Right ventricle myocardium inferior (tissue), 1 donor: ENCODE data around the gene STON2. TPM values are rescaled to one million over a fixed set of nuclear protein-coding genes. Genes with fewer than 3 reads are reported as not detected.
A peak's percentile ranks its signal among the peaks of the same experiment; 100 is the strongest.

Source experiments
- ATAC-seq: fragments of 200-7000 bp; cut with Tn5 transposase; one replicate; pipeline ENCODE4 v1.9.1; 2020; ENCODE audit warnings: mild to moderate bottlenecking, moderate library complexity
- DNase-seq: peaks from one replicate; pipeline ENCODE4 v3.0.0; 2021; ENCODE audit errors: missing footprints
- intact Hi-C: fragments of 100-400 bp; cut with DNase I; formaldehyde crosslinking; loops from one replicate; pipeline ENCODE4 v1.11.0; 2022
- total RNA-seq: library from RNA; stranded (reverse); fragmentation: NEBNext Ultra II Directional; extraction: Animal tissue kit (Norgen Biotek cat#: 25700); gene quantifications from one replicate; pipeline ENCODE4 v1.2.1, GENCODE V29; 2021
- donor health status: DM: no; HTN: yes; CAD: no; lungs with severe emphysema.

Gene STON2
- total RNA-seq, 1 donor from 2014 or later = 12.8 TPM

DNA sequence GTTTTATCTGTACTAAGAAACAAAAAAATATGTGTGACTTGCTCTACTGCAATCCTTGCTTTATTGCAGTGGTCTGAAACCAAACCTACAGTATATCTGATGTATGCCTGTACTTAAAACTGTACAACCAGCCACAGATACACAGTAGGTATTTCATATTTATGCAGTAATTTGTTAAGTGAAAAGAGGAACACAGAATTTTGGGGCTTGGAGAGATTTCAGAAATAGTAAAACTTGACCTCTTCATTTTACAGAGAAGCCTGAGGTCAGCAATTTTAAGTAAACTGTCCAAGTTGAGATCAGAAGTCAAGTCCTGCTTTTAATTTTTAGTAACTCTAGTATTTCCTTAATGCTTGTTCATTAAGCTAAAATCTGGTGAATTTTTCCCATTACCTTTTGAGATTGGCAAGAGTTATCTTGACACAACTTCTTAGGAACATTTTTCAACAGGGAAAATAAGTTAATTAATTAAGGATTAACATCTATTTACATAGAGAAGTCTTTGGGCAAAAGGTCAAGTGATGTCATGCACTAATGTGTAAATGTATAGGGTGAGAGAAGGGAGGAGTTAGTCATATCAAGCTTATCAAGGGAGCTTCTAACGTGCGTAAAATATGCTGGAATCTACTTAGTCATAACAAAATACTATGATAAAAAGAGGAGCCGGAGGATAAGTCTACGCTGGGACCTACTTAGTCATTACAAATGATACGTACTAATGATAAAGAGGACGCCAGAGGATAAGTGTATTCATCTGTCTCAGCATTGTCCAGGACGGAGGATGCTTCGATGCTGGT lies 113.4 kb downstream of the STON2 start:
- intact Hi-C loops = no loop called here
- no peak for ATAC-seq
- DNase-seq = no peak

DNA sequence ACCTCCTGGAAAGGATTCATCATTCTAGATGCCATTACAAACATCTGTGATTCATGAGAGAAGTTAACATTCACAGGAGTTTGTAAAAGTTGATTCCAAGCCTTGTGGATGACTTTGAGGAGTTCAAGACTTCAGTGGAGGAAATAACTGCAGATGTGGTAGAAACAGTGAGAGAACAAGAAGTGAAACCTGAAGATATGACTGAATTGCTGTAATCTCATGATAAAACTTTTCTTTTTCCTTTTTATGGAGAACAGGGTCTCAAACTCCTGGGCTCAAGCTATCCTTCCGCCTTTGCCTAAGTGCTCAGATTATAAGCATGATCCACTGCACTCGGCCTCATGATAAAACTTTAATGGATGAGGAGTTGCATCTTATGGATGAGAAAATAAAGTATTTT lies 114.9 kb downstream of the STON2 start:
- ATAC-seq (no peak), DNase-seq (no peak)
- intact Hi-C loops = no loop called here

DNA sequence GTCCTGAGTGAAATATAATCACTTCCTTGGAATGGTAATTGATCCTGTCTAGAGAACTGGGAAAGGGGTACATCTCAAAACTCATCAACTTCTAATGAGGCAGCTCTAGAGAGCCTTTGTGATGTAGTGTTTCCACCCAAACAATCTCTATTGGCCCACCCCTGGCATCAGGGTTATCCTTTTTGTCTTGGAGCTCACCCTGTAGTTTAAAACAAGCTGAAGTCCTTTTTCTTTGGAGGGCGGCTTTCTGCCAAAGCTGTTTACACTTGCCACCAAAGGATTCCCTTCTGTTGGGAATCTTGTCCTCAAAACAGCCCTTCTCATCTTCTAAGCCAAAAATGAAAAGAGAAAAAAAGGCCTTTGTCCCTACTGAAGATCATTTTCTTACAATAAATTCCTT lies 118.8 kb downstream of the STON2 start:
- ATAC-seq (no peak), DNase-seq (no peak)
- intact Hi-C loops = no loop called here

- intact Hi-C loops = no loop called here
- ATAC-seq = no peak
- no peak for DNase-seq
These were observed 119.9 kb downstream of the STON2 start for GRCh38 chr14:81280136-81280791.

GRCh38 chr14:81277096-81277495 lies 123.0 kb downstream of the STON2 start:
- DNase-seq (no peak), ATAC-seq (no peak)
- intact Hi-C loops = no loop called here

DNA sequence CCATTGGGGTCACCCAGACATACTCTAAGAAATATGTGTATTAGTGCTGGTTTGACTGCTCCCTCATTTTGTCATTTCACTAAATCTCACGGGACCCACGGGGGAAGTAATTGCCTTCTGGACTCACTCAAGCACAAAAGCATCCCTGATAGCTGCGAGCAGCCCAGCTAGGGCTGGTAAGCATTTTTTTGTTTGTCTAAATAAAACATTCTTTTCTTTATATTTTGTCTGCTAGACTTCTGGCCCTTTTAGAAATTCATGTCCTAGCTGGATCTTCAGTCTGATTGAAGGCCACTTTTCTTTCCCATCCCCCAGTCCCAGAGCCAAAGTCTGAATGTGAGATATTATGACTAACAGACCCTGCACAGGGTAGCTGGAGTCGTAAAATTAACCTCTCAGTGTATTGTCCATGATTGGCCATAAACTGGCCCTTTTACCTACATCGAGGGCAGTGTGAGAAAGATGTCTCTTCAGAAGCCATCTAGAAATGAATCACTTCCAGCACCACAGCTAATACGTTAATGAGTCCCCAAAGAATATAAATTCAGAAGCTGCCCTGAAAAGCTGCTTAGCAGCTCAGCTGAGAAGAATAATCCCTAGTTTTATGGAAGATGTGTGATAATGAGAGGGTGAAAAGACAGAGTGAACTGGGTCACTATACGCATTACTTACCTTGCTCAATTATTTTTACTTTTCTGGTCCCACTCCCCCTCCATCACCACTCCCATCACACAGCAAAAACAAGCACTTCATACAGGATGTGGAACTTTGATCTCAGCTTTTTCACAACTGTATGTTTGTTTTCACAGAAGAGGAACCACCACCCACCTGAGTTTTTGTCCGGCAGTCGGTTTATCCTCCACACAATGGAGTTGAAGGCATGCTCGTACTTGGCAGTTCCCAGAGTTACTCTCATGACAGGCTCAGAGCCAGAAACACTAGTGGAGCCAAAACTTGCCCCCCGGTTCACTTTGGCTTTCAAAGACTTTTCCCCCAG lies 123.8 kb downstream of the STON2 start:
- ATAC-seq = no peak
- DNase-seq = no peak
- intact Hi-C loops = no loop called here

DNA sequence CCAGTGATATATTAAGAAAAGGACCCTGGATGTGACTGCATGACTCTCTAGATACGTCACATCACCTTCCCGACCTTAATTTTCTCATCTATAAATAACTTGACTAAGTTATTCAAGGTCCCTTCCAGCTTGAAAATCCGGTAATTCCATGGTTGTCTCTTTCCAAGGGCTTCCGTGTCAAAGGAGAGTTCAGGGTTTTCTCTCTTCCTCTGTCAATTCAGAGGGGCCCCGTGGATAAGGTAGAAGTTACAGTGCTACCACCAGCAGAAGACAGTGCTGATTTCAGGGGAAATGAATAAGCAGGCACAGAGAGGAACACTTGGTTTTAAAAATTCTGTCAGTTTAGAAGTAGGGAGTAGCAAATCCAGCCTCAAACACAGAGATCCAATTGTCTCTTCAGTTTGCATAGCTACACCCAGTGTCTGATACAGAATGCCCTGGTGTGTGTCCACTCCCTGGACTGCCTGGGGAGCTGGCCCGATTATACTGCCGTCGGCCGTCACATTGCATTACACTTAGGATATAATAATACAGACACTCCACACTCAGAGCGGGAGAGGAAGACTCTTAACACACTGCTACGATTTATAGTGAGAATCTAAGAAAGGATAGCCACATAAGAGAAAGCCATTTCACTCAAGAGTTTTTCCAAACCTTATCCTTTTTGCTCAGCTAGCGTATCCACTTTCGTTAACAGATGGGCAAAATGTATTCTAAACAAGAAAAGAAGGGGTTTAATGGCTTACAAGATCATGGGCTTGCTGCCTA lies 124.6 kb downstream of the STON2 start:
- DNase-seq (no peak), ATAC-seq (peak; percentile 91)
- intact Hi-C loops = no loop called here

DNA sequence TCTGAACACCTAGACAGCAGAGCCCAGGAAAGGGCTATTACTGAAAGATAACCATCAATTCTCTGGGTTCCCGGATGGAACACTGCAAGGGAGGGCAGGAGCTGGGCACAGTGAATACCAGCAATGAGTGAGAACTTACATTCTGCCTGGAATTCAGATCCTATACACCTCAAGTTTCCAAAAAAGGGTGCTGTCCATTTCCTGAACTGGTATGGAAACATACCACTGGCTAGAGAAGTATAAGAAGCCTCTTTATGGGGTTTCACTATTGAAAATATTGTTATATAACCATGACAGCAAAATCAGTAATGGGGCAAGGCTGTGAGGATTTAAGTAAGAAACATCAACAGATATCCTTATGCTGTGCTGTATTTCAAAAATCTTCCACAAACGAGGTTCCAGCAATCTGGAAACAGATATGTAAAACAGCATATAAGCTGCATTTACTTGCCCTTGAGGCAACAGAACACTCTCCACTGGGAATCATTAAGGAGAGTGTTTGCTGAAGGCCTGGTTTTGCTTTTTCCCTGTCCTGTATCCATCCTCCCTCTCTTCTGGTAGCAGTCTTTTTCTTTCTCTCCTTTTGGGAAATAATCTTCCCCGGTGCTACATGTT lies 126.1 kb downstream of the STON2 start:
- intact Hi-C loops = no loop called here
- DNase-seq = no peak
- ATAC-seq = no peak

GRCh38 chr14:81273521-81273920 lies 126.6 kb downstream of the STON2 start:
- ATAC-seq = no peak
- intact Hi-C loops = no loop called here
- no peak for DNase-seq

DNA sequence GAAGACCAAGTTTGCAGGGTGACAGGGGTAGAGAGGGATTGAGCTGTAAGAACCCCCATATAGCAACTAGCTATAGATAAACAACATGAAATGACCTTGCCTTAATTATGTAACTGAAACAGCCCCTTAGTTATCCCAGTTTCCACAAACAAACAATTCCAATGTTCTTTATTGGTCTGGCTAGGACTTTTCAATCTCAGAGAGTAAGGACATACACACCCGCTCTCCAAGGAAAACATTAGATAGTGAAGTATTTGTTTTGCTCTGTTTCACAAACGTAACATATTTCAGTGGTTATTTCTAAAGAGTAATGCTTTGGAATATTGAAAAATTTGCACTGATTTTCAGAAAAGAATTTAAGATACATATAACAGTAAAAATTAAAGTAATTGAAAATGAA lies 127.8 kb downstream of the STON2 start:
- intact Hi-C loops = no loop called here
- no peak for DNase-seq
- peak; percentile 32 for ATAC-seq

- ATAC-seq = no peak
- intact Hi-C loops = loop anchor here (1.0 kb wide), 1 partner anchor 183 kb away; no protein-coding TSS in a partner anchor
- DNase-seq = no peak
These were observed 130.1 kb downstream of the STON2 start for GRCh38 chr14:81269979-81270375.

GRCh38 chr14:81269100-81269978 lies 130.8 kb downstream of the STON2 start:
- no peak for DNase-seq
- peak; percentile 65 for ATAC-seq
- intact Hi-C loops = loop anchor here (1.0 kb wide), 1 partner anchor 184 kb away; no protein-coding TSS in a partner anchor

- intact Hi-C loops = no loop called here
- DNase-seq (no peak), ATAC-seq (no peak)
These were observed 132.1 kb downstream of the STON2 start for GRCh38 chr14:81268016-81268416.

DNA sequence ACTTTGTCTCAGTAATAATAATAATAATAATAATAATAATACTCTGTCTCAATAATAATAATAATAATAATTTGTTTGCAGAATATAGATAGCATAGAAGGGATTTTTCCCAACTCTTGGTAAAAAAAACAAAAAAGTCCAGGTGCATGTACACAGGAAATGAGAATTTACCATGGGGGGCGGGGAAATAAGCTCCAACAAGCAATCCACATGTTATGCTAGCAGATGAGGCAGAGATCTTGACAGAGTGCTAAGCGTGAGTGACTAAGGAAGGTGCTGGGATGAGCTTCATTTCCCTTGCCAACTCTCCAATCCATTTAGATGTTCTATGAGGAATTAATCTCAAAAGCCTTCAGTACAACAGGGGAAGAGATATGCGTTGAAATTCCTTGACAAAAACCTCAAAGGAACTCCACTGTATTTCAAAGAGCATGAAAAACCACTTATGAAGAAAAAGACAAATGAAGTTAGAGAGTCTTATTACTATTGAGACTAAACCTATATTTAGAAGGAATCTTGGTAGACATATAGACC lies 134.4 kb downstream of the STON2 start:
- ATAC-seq (no peak), DNase-seq (no peak)
- intact Hi-C loops = no loop called here

GRCh38 chr14:81264671-81265070 lies 135.5 kb downstream of the STON2 start:
- DNase-seq (no peak), ATAC-seq (no peak)
- intact Hi-C loops = no loop called here

GRCh38 chr14:81263777-81264410 lies 136.2 kb downstream of the STON2 start:
- intact Hi-C loops = no loop called here
- ATAC-seq (no peak), DNase-seq (no peak)

GRCh38 chr14:81261176-81261575 lies 138.9 kb downstream of the STON2 start:
- ATAC-seq (no peak), DNase-seq (no peak)
- intact Hi-C loops = no loop called here
